GM12892 (cell line): ENCODE measurements around the gene CDK11B.

Experiments
- POLR2AphosphoS5 ChIP-seq: IDR thresholded peaks from 2 replicates; pipeline ENCODE4 v1.6.1; 2011; ENCODE audit warnings: low read depth, low read length, control low read depth
- TAF1 ChIP-seq: IDR thresholded peaks from 2 replicates; pipeline ENCODE4 v1.6.1; 2011; ENCODE audit warnings: low read depth, mild to moderate bottlenecking, control low read depth, low read length, borderline replicate concordance

GRCh38 chr1:1619917-1620361 is 38.9 kb downstream of the CDK11B start:
- no peak for TF ChIP-seq POLR2AphosphoS5
- no peak for TF ChIP-seq TAF1
